Activated T-helper 9 cell treated with anti-CD3 and anti-CD28 coated beads, Interleukin-2, amount 50 U/mL, for 16 hours (primary cell): ENCODE results near the gene ZBTB16.

Experiments
- DNase-seq: peaks from one replicate; pipeline ENCODE4 v3.0.0-alpha.2; 2020; ENCODE audit warnings: low read depth

ZBTB16 gene

GRCh38 chr11:114064216-114064615 is 4.7 kb downstream of the ZBTB16 start:
- no peak for DNase-seq

GRCh38 chr11:114065094-114065493 is 5.6 kb downstream of the ZBTB16 start:
- DNase-seq = no peak

GRCh38 chr11:114066046-114066648 is 6.6 kb downstream of the ZBTB16 start:
- no peak for DNase-seq

GRCh38 chr11:114068327-114068726 is 8.8 kb downstream of the ZBTB16 start:
- DNase-seq = no peak

- DNase-seq = no peak
Observed at GRCh38 chr11:114070464-114071139, 11.1 kb downstream of the ZBTB16 start.

- DNase-seq = no peak
Observed at GRCh38 chr11:114073007-114073827, 13.7 kb downstream of the ZBTB16 start.

- no peak for DNase-seq
Observed at GRCh38 chr11:114073828-114074381, 14.4 kb downstream of the ZBTB16 start.

- DNase-seq = no peak
Observed at GRCh38 chr11:114074546-114075343, 15.2 kb downstream of the ZBTB16 start.

GRCh38 chr11:114075344-114075610 is 15.8 kb downstream of the ZBTB16 start:
- no peak for DNase-seq

GRCh38 chr11:114075891-114076441 is 16.5 kb downstream of the ZBTB16 start:
- peak; percentile 27 for DNase-seq

- DNase-seq = no peak
Observed at GRCh38 chr11:114076921-114077331, 17.4 kb downstream of the ZBTB16 start.

- no peak for DNase-seq
Observed at GRCh38 chr11:114077482-114078305, 18.2 kb downstream of the ZBTB16 start.

GRCh38 chr11:114078423-114078822 is 18.9 kb downstream of the ZBTB16 start:
- DNase-seq = no peak

- no peak for DNase-seq
Observed at GRCh38 chr11:114079511-114080065, 20.1 kb downstream of the ZBTB16 start.

- DNase-seq = no peak
Observed at GRCh38 chr11:114080219-114080618, 20.7 kb downstream of the ZBTB16 start.

- no peak for DNase-seq
Observed at GRCh38 chr11:114080769-114081168, 21.3 kb downstream of the ZBTB16 start.

- no peak for DNase-seq
Observed at GRCh38 chr11:114081641-114082414, 22.3 kb downstream of the ZBTB16 start.

- no peak for DNase-seq
Observed at GRCh38 chr11:114082415-114082748, 22.9 kb downstream of the ZBTB16 start.

- DNase-seq = no peak
Observed at GRCh38 chr11:114082767-114083181, 23.3 kb downstream of the ZBTB16 start.
